Endothelial cell (in vitro differentiated cells): Measurements from ENCODE around the gene HIVEP3. TPM values are rescaled to one million over a fixed set of nuclear protein-coding genes. Genes with fewer than 3 reads are reported as not detected.

Experiments used
- DNase-seq: peaks from one replicate; pipeline ENCODE4 v3.0.0; 2021; ENCODE audit warnings: low spot score
- H3K27ac Mint-ChIP-seq: one replicate; pipeline ENCODE4 v1.8.0; 2021; ENCODE audit warnings: mixed read lengths, inconsistent platforms; ENCODE audit not compliant: unreplicated experiment
- H3K27me3 Mint-ChIP-seq: one replicate; pipeline ENCODE4 v1.8.0; 2021; ENCODE audit warnings: mild to moderate bottlenecking, moderate library complexity, mixed read lengths, inconsistent platforms; ENCODE audit not compliant: unreplicated experiment
- H3K36me3 Mint-ChIP-seq: one replicate; pipeline ENCODE4 v1.8.0; 2021; ENCODE audit warnings: mild to moderate bottlenecking, low read depth, mixed read lengths, inconsistent platforms; ENCODE audit not compliant: unreplicated experiment
- H3K4me1 Mint-ChIP-seq: one replicate; pipeline ENCODE4 v1.8.0; 2021; ENCODE audit warnings: mild to moderate bottlenecking, mixed read lengths, inconsistent platforms; ENCODE audit not compliant: unreplicated experiment
- H3K4me3 Mint-ChIP-seq: one replicate; pipeline ENCODE4 v1.8.0; 2021; ENCODE audit warnings: mild to moderate bottlenecking, mixed read lengths, inconsistent platforms; ENCODE audit not compliant: unreplicated experiment
- H3K9me3 Mint-ChIP-seq: one replicate; pipeline ENCODE4 v1.8.0; 2021; ENCODE audit warnings: mixed read lengths, inconsistent platforms; ENCODE audit not compliant: unreplicated experiment
- CTCF ChIP-seq: fragments of 200-600 bp; sonication (generic); IDR thresholded peaks from one replicate; pipeline ENCODE4 v1.5.0; 2021; ENCODE audit warnings: antibody characterized with exemption; ENCODE audit not compliant: unreplicated experiment
- total RNA-seq: library from RNA; stranded (reverse); fragmentation: NEBNext Ultra II Directional; extraction: Animal tissue kit (Norgen Biotek cat#: 25700); gene quantifications from one replicate; pipeline ENCODE4 v1.2.1, GENCODE V29; 2021; ENCODE audit not compliant: unreplicated experiment

Gene HIVEP3
- total RNA-seq, 1 donor from 2014 or later: 8.9 TPM

GRCh38 chr1:41613689-41614574 is 304.8 kb downstream of the HIVEP3 start:
- Mint-ChIP-seq H3K27me3 (peaks cover 4% of the 10 kb centered on the region), H3K36me3 (peaks cover under 1% of the 10 kb centered on the region), H3K9me3 (no peaks in the 10 kb centered on the region), H3K4me1 (no peaks in the 10 kb centered on the region), H3K4me3 (no peak overlapping the region), H3K27ac (no peak overlapping the region)
- no peak for DNase-seq
- no peak for TF ChIP-seq CTCF

DNA sequence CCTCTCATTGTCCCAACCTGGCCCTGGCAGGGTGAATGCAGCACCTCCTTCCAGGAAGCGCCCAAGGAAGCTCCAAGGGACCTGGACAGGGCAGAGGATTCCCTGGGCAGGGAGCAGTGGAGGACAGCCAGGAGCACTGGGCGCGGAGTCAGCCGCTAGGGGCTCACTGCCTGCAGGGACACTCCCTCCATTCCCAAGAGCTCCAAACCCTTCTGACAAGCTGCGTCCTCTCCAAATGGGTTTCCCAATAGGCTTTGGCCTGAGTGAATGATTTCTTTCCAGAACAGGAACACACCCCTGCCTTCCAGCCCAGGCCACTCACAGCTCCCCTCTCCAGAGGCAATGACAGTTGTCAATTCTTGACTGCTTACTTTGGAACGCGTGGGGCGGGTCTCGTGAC is 305.8 kb downstream of the HIVEP3 start:
- DNase-seq: no peak

GRCh38 chr1:41611932-41612450 is 306.7 kb downstream of the HIVEP3 start:
- Mint-ChIP-seq H3K9me3 (no peaks in the 10 kb centered on the region), H3K4me3 (no peak overlapping the region), H3K4me1 (no peaks in the 10 kb centered on the region), H3K36me3 (no peaks in the 10 kb centered on the region), H3K27ac (no peak overlapping the region), H3K27me3 (peaks cover 4% of the 10 kb centered on the region)
- TF ChIP-seq CTCF: no peak
- no peak for DNase-seq

More for the DNA sequence above, 305.8 kb downstream of the HIVEP3 start:
- peaks cover 4% of the 10 kb centered on the region for H3K27me3 Mint-ChIP-seq
- H3K4me3 Mint-ChIP-seq: no peak overlapping the region
- H3K9me3 Mint-ChIP-seq: no peaks in the 10 kb centered on the region
- H3K36me3 Mint-ChIP-seq: no peaks in the 10 kb centered on the region
- TF ChIP-seq CTCF: no peak
- H3K4me1 Mint-ChIP-seq: no peaks in the 10 kb centered on the region
- H3K27ac Mint-ChIP-seq: no peak overlapping the region

DNA sequence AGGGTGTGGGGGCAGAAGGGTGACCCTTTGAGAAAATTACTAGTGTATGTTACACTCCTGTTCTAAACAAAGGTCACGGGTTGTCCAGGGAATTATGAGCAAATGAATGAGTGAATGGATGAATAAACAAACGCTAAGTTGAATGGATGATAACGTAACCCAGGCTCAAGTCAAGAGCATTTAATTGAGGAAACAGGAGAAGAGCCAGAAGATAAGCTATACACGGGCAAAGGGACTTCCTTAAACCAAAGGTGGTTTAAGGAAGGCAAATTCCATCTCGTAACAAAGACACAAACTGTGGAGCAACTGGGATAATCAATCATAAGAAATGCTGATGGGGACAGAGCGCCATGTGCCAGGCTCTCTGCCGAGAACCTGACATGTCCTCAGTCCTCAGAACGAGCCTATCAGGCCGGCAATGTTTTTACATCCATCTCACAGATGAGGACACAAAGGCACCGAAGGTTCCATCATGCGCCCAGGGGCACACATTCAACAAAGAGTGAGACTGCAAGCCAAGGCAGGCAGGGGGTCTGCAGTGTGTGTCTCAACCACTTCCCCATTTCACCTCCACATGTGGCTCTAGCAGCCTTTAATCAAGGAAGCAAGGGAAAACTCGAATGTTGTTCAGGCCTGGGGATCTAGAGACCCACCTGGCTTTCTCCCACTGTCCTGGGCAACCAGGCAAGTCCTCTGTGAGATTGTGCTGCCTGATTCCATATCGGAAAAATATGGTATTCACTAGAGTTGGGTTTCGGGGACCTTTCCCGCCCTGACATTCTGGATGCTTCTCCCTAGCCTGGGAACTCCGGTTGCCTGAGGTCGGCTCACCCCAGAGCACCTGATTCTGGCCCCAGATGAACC is 307.4 kb downstream of the HIVEP3 start:
- no peak overlapping the region for H3K4me3 Mint-ChIP-seq
- H3K4me1 Mint-ChIP-seq: no peaks in the 10 kb centered on the region
- H3K27ac Mint-ChIP-seq: no peak overlapping the region
- TF ChIP-seq CTCF: no peak
- H3K36me3 Mint-ChIP-seq: no peaks in the 10 kb centered on the region
- H3K9me3 Mint-ChIP-seq: no peaks in the 10 kb centered on the region
- peaks cover 4% of the 10 kb centered on the region for H3K27me3 Mint-ChIP-seq
- no peak for DNase-seq
